H9 (cell line): ENCODE measurements around the gene FETUB. TPM values are rescaled to one million over a fixed set of nuclear protein-coding genes. Genes with fewer than 3 reads are reported as not detected.

Experiments
- DNase-seq: peaks from one replicate; pipeline ENCODE4 v3.0.0-alpha.2; 2017
- H2AFZ ChIP-seq: one replicate; pipeline ENCODE4 v1.6.1; 2013; ENCODE audit warnings: mild to moderate bottlenecking, low read length, control low read depth, moderate library complexity
- H2AK5ac ChIP-seq: 2 replicates; pipeline ENCODE4 v1.6.1; 2013; ENCODE audit warnings: low read length, control low read depth, mixed read lengths; ENCODE audit not compliant: insufficient read length
- H2BK120ac ChIP-seq: one replicate; pipeline ENCODE4 v1.6.1; 2013; ENCODE audit warnings: low read depth, mild to moderate bottlenecking, low read length, control low read depth, inconsistent platforms; ENCODE audit not compliant: poor library complexity, severe bottlenecking
- H2BK12ac ChIP-seq: 2 replicates; pipeline ENCODE4 v1.6.1; 2013; ENCODE audit warnings: low read length, control low read depth, mixed read lengths, low read depth; ENCODE audit not compliant: insufficient read length
- H2BK15ac ChIP-seq: 2 replicates; pipeline ENCODE4 v1.6.1; 2013; ENCODE audit warnings: low read depth, low read length, control low read depth
- H2BK20ac ChIP-seq: one replicate; pipeline ENCODE4 v1.6.1; 2013; ENCODE audit warnings: low read depth, mild to moderate bottlenecking, low read length, control low read depth, inconsistent platforms; ENCODE audit not compliant: poor library complexity, severe bottlenecking
- H2BK5ac ChIP-seq: 2 replicates; pipeline ENCODE4 v1.6.1; 2013; ENCODE audit warnings: low read length, control low read depth, mixed read lengths; ENCODE audit not compliant: insufficient read length
- H3K14ac ChIP-seq: 2 replicates; pipeline ENCODE4 v1.6.1; 2013; ENCODE audit warnings: low read length, control low read depth; ENCODE audit not compliant: insufficient read depth
- H3K18ac ChIP-seq: 2 replicates; pipeline ENCODE4 v1.6.1; 2013; ENCODE audit warnings: low read depth, mild to moderate bottlenecking, mixed read lengths, low read length, control low read depth; ENCODE audit not compliant: insufficient read length
- H3K23ac ChIP-seq: 2 replicates; pipeline ENCODE4 v1.6.1; 2013; ENCODE audit warnings: low read length, control low read depth, mixed read lengths, low read depth; ENCODE audit not compliant: insufficient read length
- H3K23me2 ChIP-seq: 2 replicates; pipeline ENCODE4 v1.6.1; 2013; ENCODE audit warnings: low read depth, mild to moderate bottlenecking, mixed read lengths, low read length, control low read depth; ENCODE audit not compliant: insufficient read length, poor library complexity, severe bottlenecking
- H3K27ac ChIP-seq: 2 replicates; pipeline ENCODE4 v1.5.1; 2013; ENCODE audit warnings: low read length, control low read depth, mixed read lengths, low read depth; ENCODE audit not compliant: insufficient read length
- H3K27me3 ChIP-seq: 2 replicates; pipeline ENCODE4 v1.6.1; 2013; ENCODE audit warnings: low read length, control low read depth, inconsistent platforms; ENCODE audit not compliant: insufficient read depth
- H3K4ac ChIP-seq: 2 replicates; pipeline ENCODE4 v1.6.1; 2013; ENCODE audit warnings: low read depth, mild to moderate bottlenecking, control low read depth, inconsistent platforms, low read length, moderate library complexity
- H3K4me1 ChIP-seq: 2 replicates; pipeline ENCODE4 v1.6.1; 2013; ENCODE audit warnings: low read length, control low read depth, inconsistent platforms; ENCODE audit not compliant: insufficient read depth
- H3K4me2 ChIP-seq: 2 replicates; pipeline ENCODE4 v1.6.1; 2013; ENCODE audit warnings: low read length, control low read depth, mixed read lengths; ENCODE audit not compliant: insufficient read length, insufficient read depth
- H3K56ac ChIP-seq: 2 replicates; pipeline ENCODE4 v1.6.1; 2013; ENCODE audit warnings: low read depth, mild to moderate bottlenecking, mixed read lengths, low read length, control low read depth; ENCODE audit not compliant: insufficient read length
- H3K79me1 ChIP-seq: 2 replicates; pipeline ENCODE4 v1.6.1; 2013; ENCODE audit warnings: low read depth, mild to moderate bottlenecking, moderate library complexity, low read length, control low read depth, inconsistent platforms; ENCODE audit not compliant: insufficient read depth, poor library complexity, severe bottlenecking
- H3K79me2 ChIP-seq: 2 replicates; pipeline ENCODE4 v1.6.1; 2013; ENCODE audit warnings: low read length, control low read depth, inconsistent platforms; ENCODE audit not compliant: insufficient read depth
- H3K9ac ChIP-seq: 2 replicates; pipeline ENCODE4 v1.6.1; 2013; ENCODE audit warnings: low read length, control low read depth, mixed read lengths; ENCODE audit not compliant: insufficient read length; ENCODE audit errors: extremely low read depth
- H3K9me3 ChIP-seq: one replicate; pipeline ENCODE4 v1.6.1; 2013; ENCODE audit warnings: low read depth, low read length, inconsistent platforms; ENCODE audit not compliant: control insufficient read depth
- H3T11ph ChIP-seq: one replicate; pipeline ENCODE4 v1.6.1; 2013; ENCODE audit warnings: mild to moderate bottlenecking, low read length, control low read depth, inconsistent platforms
- H4K20me1 ChIP-seq: one replicate; pipeline ENCODE4 v1.6.1; 2013; ENCODE audit not compliant: control insufficient read depth, insufficient read length, insufficient read depth
- H4K5ac ChIP-seq: 2 replicates; pipeline ENCODE4 v1.6.1; 2013; ENCODE audit warnings: low read depth, mild to moderate bottlenecking, mixed read lengths, low read length, control low read depth; ENCODE audit not compliant: insufficient read length
- H4K8ac ChIP-seq: replicated peaks from 2 replicates; pipeline ENCODE4 v1.6.1; 2013; ENCODE audit warnings: low read length, control low read depth, mixed read lengths, low read depth; ENCODE audit not compliant: insufficient read length
- H4K91ac ChIP-seq: 2 replicates; pipeline ENCODE4 v1.6.1; 2013; ENCODE audit warnings: low read depth, mild to moderate bottlenecking, moderate library complexity, mixed read lengths, low read length, control low read depth; ENCODE audit not compliant: insufficient read length
- H3K27ac Mint-ChIP-seq, 3 experiments: 2 replicates in 2 of 3; 3 replicates in 1 of 3; pipeline ENCODE4 v1.8.0; 2020 to 2021; ENCODE audit warnings: mixed read lengths in 3 of 3, mild to moderate bottlenecking in 1 of 3, moderate library complexity in 1 of 3
- H3K27me3 Mint-ChIP-seq: 2 replicates; pipeline ENCODE4 v1.8.0; 2021; ENCODE audit warnings: low read depth, mild to moderate bottlenecking, moderate library complexity, mixed read lengths
- H3K36me3 Mint-ChIP-seq, 3 experiments: 2 replicates in 2 of 3; 3 replicates in 1 of 3; pipeline ENCODE4 v1.8.0; 2020 to 2021; ENCODE audit warnings: low read depth in 3 of 3, mixed read lengths in 3 of 3; ENCODE audit not compliant: insufficient read depth in 1 of 3
- H3K4me1 Mint-ChIP-seq, 2 experiments: 2 replicates each; pipeline ENCODE4 v1.8.0; 2020; ENCODE audit warnings: mixed read lengths in 2 of 2
- H3K4me3 Mint-ChIP-seq, 2 experiments: 2 replicates in 1 of 2; 3 replicates in 1 of 2; pipeline ENCODE4 v1.8.0; 2020 to 2021; ENCODE audit warnings: mild to moderate bottlenecking in 2 of 2, mixed read lengths in 2 of 2, moderate library complexity in 1 of 2
- H3K9me3 Mint-ChIP-seq, 2 experiments: 2 replicates in 1 of 2; 3 replicates in 1 of 2; pipeline ENCODE4 v1.8.0; 2020; ENCODE audit warnings: mild to moderate bottlenecking in 2 of 2, mixed read lengths in 2 of 2, moderate library complexity in 1 of 2
- CTCF ChIP-seq: fragments of 200-600 bp; sonication (generic); conservative IDR thresholded peaks from 3 replicates; pipeline ENCODE4 v1.8.0; 2021; ENCODE audit warnings: antibody characterized with exemption, mild to moderate bottlenecking
- WGBS: extraction: QIAGEN DNeasy Blood & Tissue Kit; methylation state at CpG from one replicate; pipeline ENCODE4 v1.1.7; 2013; ENCODE audit warnings: missing lambda C conversion rate, low lambda C conversion rate, mixed read lengths; ENCODE audit not compliant: insufficient read length; ENCODE audit errors: extremely low coverage; 5-methylcytosine and 5-hydroxymethylcytosine counted together
- total RNA-seq: library from RNA; stranded (reverse); gene quantifications from 2 replicates; pipeline ENCODE4 v1.2.1, GENCODE V29; 2021

FETUB gene
- total RNA-seq, 1 experiment from 2014 or later, result not detected

GRCh38 chr3:186668426-186668825, 28.2 kb downstream of the FETUB start:
- H4K5ac ChIP-seq, result no peak overlapping the region
- no peaks in the 10 kb centered on the region for H3K79me2 ChIP-seq
- no peak overlapping the region for H3K14ac ChIP-seq
- no peak overlapping the region for H2BK12ac ChIP-seq
- no peak for DNase-seq
- no peak for TF ChIP-seq CTCF
- no peak overlapping the region for H4K8ac ChIP-seq
- H3K27me3 ChIP-seq, result no peaks in the 10 kb centered on the region
- no peaks in the 10 kb centered on the region for H3K79me1 ChIP-seq
- H4K20me1 ChIP-seq, result no peaks in the 10 kb centered on the region
- H2AK5ac ChIP-seq, result no peak overlapping the region
- H3K9me3 ChIP-seq, result no peaks in the 10 kb centered on the region
- no peak overlapping the region for H2BK20ac ChIP-seq
- H4K91ac ChIP-seq, result no peak overlapping the region
- no peak overlapping the region for H3K9ac ChIP-seq
- H3K4ac ChIP-seq, result no peak overlapping the region
- H2BK5ac ChIP-seq, result no peak overlapping the region
- Mint-ChIP-seq H3K9me3 (no peaks in the 10 kb centered on the region), H3K27ac (no peak overlapping the region), H3K27me3 (peaks cover 4% of the 10 kb centered on the region), H3K36me3 (no peaks in the 10 kb centered on the region), H3K4me3 (no peak overlapping the region), H3K4me1 (peaks cover 22 to 37% of the 10 kb centered on the region in 2 experiments)
- no peak overlapping the region for H2BK120ac ChIP-seq
- no peak overlapping the region for H3K56ac ChIP-seq
- H3K4me1 ChIP-seq, result peaks cover 15% of the 10 kb centered on the region
- H3K4me2 ChIP-seq, result no peak overlapping the region
- H2AFZ ChIP-seq, result no peak overlapping the region
- no peaks in the 10 kb centered on the region for H3K23me2 ChIP-seq
- no CpG with 5 or more reads among the region's 6 CpGs for WGBS
- no peak overlapping the region for H3T11ph ChIP-seq
- no peak overlapping the region for H3K23ac ChIP-seq
- no peak overlapping the region for H3K27ac ChIP-seq
- no peak overlapping the region for H2BK15ac ChIP-seq
- no peak overlapping the region for H3K18ac ChIP-seq
